DMS 273 (cell line): Measurements from ENCODE around the gene PCBP3.
A peak's percentile ranks its signal among the peaks of the same experiment; 100 is the strongest.
"Not testable (repeated sequence)": the region's sequence is repeated elsewhere in the genome, so short reads cannot be mapped to it uniquely, and the experiment has no call there.

Experiments
- DNase-seq: peaks from one replicate; lab custom pipeline; 2025; ENCODE audit not compliant: unreplicated experiment; lab: John Stamatoyannopoulos, UW

The PCBP3 gene

GRCh38 chr21:45954921-45955320, 311.4 kb downstream of the PCBP3 start:
- no peak for DNase-seq

GRCh38 chr21:45957551-45957950, 314.0 kb downstream of the PCBP3 start:
- DNase-seq, result no peak

- no peak for DNase-seq
Measured at GRCh38 chr21:45957981-45958600, 314.6 kb downstream of the PCBP3 start.

- DNase-seq, result no peak
Measured at GRCh38 chr21:45959182-45959581, 315.7 kb downstream of the PCBP3 start.

GRCh38 chr21:45959779-45960390, 316.4 kb downstream of the PCBP3 start:
- no peak for DNase-seq

- DNase-seq, result not testable (repeated sequence)
Measured at GRCh38 chr21:45961408-45961807, 317.9 kb downstream of the PCBP3 start.

- DNase-seq, result no peak
Measured at GRCh38 chr21:45962531-45963231, 319.2 kb downstream of the PCBP3 start.

- no peak for DNase-seq
Measured at GRCh38 chr21:45963232-45963570, 319.7 kb downstream of the PCBP3 start.

GRCh38 chr21:45964649-45965048, 321.1 kb downstream of the PCBP3 start:
- DNase-seq, result no peak

- DNase-seq, result no peak
Measured at GRCh38 chr21:45965084-45965809, 321.7 kb downstream of the PCBP3 start.

GRCh38 chr21:45966791-45967394, 323.4 kb downstream of the PCBP3 start:
- no peak for DNase-seq

- no peak for DNase-seq
Measured at GRCh38 chr21:45969921-45970673, 326.6 kb downstream of the PCBP3 start.

- peak; percentile 77 for DNase-seq
Measured at GRCh38 chr21:45970674-45971615, 327.4 kb downstream of the PCBP3 start.

- peak; percentile 74 for DNase-seq
Measured at GRCh38 chr21:45971616-45972352, 328.3 kb downstream of the PCBP3 start.

- peak; percentile 61 for DNase-seq
Measured at GRCh38 chr21:45972353-45972715, 328.8 kb downstream of the PCBP3 start.

- peak; percentile 94 for DNase-seq
Measured at GRCh38 chr21:45972716-45973474, 329.4 kb downstream of the PCBP3 start.

- DNase-seq, result peak; percentile 90
Measured at GRCh38 chr21:45973475-45974072, 330.0 kb downstream of the PCBP3 start.
